GM18505 (cell line): ENCODE results near the gene CNNM2.
"Not testable (repeated sequence)": the region's sequence is repeated elsewhere in the genome, so short reads cannot be mapped to it uniquely, and the experiment has no call there.

ENCODE experiments used
- ATAC-seq: cut with Tn5 transposase; IDR thresholded peaks from one replicate; pipeline ENCODE4 v1.9.1; 2021; ENCODE audit not compliant: unreplicated experiment
- POLR2A ChIP-seq: IDR thresholded peaks from 4 replicates; pipeline ENCODE4 v1.6.1; 2011; ENCODE audit warnings: borderline replicate concordance; ENCODE audit not compliant: insufficient read depth, insufficient read length; ENCODE audit errors: extremely low read depth

Gene CNNM2

GRCh38 chr10:102917314-102917961 is 656 bp upstream of the CNNM2 start:
- no peak for TF ChIP-seq POLR2A
- peak; percentile 49 for ATAC-seq

- peak; percentile 0 for ATAC-seq
- no peak for TF ChIP-seq POLR2A
Observed at GRCh38 chr10:102918817-102919245, 737 bp downstream of the CNNM2 start.

DNA sequence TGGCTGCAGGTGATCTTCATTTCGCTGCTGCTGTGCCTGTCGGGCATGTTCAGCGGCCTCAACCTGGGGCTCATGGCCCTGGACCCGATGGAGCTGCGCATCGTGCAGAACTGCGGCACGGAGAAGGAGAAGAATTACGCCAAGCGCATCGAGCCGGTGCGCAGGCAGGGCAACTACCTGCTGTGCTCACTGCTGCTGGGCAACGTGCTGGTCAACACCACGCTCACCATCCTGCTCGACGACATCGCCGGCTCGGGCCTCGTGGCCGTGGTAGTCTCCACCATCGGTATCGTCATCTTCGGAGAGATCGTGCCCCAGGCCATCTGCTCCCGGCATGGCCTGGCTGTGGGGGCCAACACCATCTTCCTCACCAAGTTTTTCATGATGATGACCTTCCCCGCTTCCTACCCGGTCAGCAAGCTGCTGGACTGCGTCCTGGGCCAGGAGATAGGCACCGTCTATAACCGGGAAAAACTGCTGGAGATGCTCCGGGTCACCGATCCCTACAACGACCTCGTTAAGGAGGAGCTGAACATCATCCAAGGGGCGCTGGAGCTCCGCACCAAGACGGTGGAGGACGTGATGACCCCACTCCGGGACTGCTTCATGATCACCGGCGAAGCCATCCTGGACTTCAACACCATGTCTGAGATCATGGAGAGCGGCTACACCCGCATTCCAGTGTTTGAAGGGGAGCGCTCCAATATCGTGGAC is 1.3 kb downstream of the CNNM2 start:
- TF ChIP-seq POLR2A: no peak

DNA sequence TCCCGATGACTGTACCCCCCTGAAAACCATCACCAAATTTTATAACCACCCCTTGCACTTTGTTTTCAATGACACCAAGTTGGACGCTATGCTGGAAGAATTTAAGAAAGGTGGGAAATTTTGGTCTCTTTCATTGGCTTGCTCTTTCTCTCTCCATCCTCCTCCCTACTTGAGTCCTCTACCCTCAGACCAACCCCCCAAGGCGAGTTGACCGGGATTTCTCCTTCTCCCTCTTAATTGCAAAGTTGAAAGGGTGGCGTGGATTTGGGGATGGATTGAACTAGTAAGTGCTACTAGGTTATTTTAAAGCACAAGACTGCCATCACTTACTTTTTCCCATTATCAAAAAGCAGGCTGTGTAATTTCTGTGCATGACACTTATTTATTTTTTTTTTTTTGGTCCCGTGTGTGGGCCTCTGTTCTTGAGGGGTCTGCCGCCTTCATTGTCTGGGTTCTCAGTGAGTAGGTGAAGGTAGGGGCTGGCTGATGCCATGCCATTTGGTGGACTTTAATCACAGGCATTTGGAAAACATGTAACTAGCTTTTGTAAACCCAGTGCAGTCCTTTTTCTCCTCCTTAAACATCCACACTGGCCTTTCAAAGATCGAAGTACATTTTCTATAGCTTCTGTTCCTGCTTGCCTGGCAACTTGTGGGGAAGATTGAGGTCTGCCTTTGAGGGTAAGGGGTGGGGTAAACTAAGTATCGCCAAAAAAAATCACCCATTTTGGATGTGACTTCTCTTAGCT is 2.1 kb downstream of the CNNM2 start:
- TF ChIP-seq POLR2A: no peak
- no peak for ATAC-seq

More for the DNA sequence above, 1.3 kb downstream of the CNNM2 start:
- no peak for ATAC-seq

DNA sequence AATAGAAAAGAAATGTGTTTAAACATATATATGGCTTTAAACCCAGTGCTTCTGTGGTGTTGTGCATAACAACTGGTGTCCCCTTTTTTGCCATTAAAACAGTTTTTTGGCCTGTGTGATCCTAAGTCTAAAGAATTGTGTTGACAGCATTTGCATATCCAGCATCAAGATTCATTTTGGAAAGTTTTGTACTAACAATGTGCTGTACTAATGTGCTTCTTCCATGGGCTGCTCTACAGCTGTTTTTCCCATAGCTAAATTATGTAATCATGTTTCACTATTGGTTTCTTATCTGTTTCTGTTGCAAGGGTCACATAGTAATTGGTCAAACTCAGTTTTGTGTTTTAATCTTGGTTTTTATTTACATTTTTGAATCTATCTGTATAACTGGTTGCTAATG is 5.5 kb downstream of the CNNM2 start:
- TF ChIP-seq POLR2A: no peak
- ATAC-seq: no peak

DNA sequence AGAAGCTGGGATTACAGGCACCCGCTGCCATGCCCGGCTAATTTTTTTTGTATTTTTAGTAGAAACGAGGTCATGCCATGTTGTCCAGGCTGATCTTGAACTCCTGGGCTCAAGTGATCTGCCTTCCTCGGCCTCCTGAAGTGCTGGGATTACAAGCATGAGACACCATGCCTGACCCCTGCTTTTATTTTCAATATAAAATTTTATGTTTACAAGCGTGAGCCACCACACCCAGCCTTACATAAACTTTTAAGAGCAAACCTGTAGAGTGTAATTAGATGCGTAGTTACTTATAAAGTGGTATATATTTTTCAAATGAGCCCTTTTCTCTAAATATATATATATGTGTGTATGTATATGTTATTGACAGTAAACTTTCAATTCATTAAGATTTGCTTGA is 8.7 kb downstream of the CNNM2 start:
- no peak for TF ChIP-seq POLR2A
- no peak for ATAC-seq

DNA sequence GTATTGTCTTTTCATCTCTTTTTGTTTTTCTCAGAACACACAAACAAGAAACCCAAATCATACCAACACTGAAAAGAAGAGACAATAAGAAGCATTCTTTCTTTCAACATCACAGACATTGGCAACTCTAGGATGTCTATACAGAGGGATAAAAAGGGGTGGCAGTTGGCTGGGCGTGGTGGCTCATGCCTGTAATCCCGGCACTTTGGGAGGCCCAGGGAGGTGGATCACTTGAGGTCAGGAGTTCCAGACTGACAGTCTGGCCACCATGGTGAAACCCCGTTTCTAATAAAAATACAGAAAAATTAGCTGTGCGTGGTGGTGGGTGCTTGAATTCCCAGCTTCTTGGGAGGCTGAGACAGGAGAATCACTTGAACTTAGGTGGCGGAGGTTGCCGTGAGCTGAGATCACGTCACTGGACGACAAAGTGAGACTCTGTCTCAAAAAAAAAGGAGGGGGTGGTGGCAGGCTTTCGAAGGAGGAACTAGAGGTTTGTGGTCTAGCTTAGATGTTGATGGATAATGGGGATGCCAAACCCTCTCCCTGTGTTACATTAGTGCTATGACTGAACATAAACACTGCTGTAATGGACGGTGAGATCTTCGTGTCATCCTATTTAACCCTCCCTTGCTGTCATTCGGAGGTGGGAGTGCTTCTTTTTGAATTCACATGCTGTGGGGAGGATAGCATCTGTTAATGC is 9.4 kb downstream of the CNNM2 start:
- no peak for TF ChIP-seq POLR2A
- ATAC-seq: no peak

- ATAC-seq: not testable (repeated sequence)
Observed at GRCh38 chr10:102928442-102928841, 10.3 kb downstream of the CNNM2 start.

GRCh38 chr10:102930720-102931119 is 12.6 kb downstream of the CNNM2 start:
- TF ChIP-seq POLR2A: no peak
- no peak for ATAC-seq

- no peak for TF ChIP-seq POLR2A
- no peak for ATAC-seq
Observed at GRCh38 chr10:102931643-102932042, 13.5 kb downstream of the CNNM2 start.

GRCh38 chr10:102935505-102935904 is 17.4 kb downstream of the CNNM2 start:
- TF ChIP-seq POLR2A: no peak
- ATAC-seq: no peak

- no peak for TF ChIP-seq POLR2A
Observed at GRCh38 chr10:102935939-102936605, 18.0 kb downstream of the CNNM2 start.

DNA sequence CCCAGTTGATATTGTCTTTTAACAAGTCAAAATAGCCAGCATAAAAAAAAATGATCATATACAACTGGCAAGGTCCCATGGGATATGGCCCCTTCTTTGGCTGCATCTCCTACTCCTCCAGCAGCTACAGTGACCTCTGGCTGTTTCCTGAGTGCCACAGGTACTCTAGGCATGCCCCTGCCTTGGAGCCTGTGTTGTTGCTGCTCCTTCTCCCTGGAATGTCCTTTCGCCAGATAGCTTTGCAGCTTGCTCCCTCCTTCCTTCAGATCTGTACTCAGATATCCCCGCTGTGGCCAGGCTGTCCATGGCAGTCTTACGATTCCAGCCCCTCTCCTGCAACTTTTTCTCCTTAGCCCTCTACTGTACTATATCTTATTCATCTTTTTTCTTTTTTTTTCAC is 23.3 kb downstream of the CNNM2 start:
- no peak for TF ChIP-seq POLR2A
- ATAC-seq: no peak

More at GRCh38 chr10:102935939-102936605, 18.0 kb downstream of the CNNM2 start:
- no peak for ATAC-seq
